Measurements from ENCODE around the gene CMSS1.

Gene CMSS1

GRCh38 chr3:100123112-100123511 is 305.4 kb downstream of the CMSS1 start:
- TF ChIP-seq OSR1 (CRISPR knock-in tag; IDR thresholded peaks at IDR 0.05) (no peak), CSDC2 (CRISPR knock-in tag; IDR thresholded peaks at IDR 0.05) (no peak), ZC3H10 (CRISPR knock-in tag; IDR thresholded peaks at IDR 0.05) (no peak), ZFP30 (CRISPR knock-in tag; IDR thresholded peaks at IDR 0.05) (no peak), PPARA (CRISPR knock-in tag; IDR thresholded peaks at IDR 0.05; ENCODE audit: borderline replicate concordance) (no peak), POU6F1 (CRISPR knock-in tag; IDR thresholded peaks at IDR 0.05; ENCODE audit: borderline replicate concordance, low read depth) (no peak), TSHZ2 (CRISPR knock-in tag; IDR thresholded peaks at IDR 0.05) (no peak), CREB5 (CRISPR knock-in tag; IDR thresholded peaks at IDR 0.05; ENCODE audit: low read depth) (no peak), ZFP3 (CRISPR knock-in tag; IDR thresholded peaks at IDR 0.05) (no peak), RARB (CRISPR knock-in tag; IDR thresholded peaks at IDR 0.05) (no peak), TOX (CRISPR knock-in tag; IDR thresholded peaks at IDR 0.05; ENCODE audit: borderline replicate concordance) (no peak), ISL1 (CRISPR knock-in tag; IDR thresholded peaks at IDR 0.05) (no peak), GLIS3 (CRISPR knock-in tag; IDR thresholded peaks at IDR 0.05) (no peak), CSRNP3 (CRISPR knock-in tag; IDR thresholded peaks at IDR 0.05) (no peak), BACH2 (CRISPR knock-in tag; IDR thresholded peaks at IDR 0.05; ENCODE audit: borderline replicate concordance) (no peak), PATZ1 (CRISPR knock-in tag; IDR thresholded peaks at IDR 0.05; ENCODE audit: borderline replicate concordance) (no peak), ESRRG (CRISPR knock-in tag; IDR thresholded peaks at IDR 0.05) (no peak), ARNTL (CRISPR knock-in tag; IDR thresholded peaks at IDR 0.05; ENCODE audit: borderline replicate concordance, low read depth) (no peak), ZNF70 (CRISPR knock-in tag; IDR thresholded peaks at IDR 0.05) (no peak), ZNF8 (CRISPR knock-in tag; IDR thresholded peaks at IDR 0.05) (no peak)
- ATAC-seq, result no peak

- no peak for ATAC-seq
- TF ChIP-seq TCF4 (CRISPR knock-in tag; IDR thresholded peaks at IDR 0.05; ENCODE audit: borderline replicate concordance), result no peak
- no peak for TF ChIP-seq ESRRG (CRISPR knock-in tag; IDR thresholded peaks at IDR 0.05)
- TF ChIP-seq ZC3H10 (CRISPR knock-in tag; IDR thresholded peaks at IDR 0.05), result no peak
- no peak for TF ChIP-seq ZNF565 (CRISPR knock-in tag; conservative IDR thresholded peaks at IDR 0.05; ENCODE audit: low read depth)
- no peak for TF ChIP-seq CSRNP3 (CRISPR knock-in tag; IDR thresholded peaks at IDR 0.05)
- TF ChIP-seq ZNF70 (CRISPR knock-in tag; IDR thresholded peaks at IDR 0.05), result no peak
- no peak for TF ChIP-seq RARB (CRISPR knock-in tag; IDR thresholded peaks at IDR 0.05)
- no peak for TF ChIP-seq BACH2 (CRISPR knock-in tag; IDR thresholded peaks at IDR 0.05; ENCODE audit: borderline replicate concordance)
- TF ChIP-seq ARNTL (CRISPR knock-in tag; IDR thresholded peaks at IDR 0.05; ENCODE audit: borderline replicate concordance, low read depth), result no peak
- TF ChIP-seq POU6F1 (CRISPR knock-in tag; IDR thresholded peaks at IDR 0.05; ENCODE audit: borderline replicate concordance, low read depth), result no peak
- no peak for TF ChIP-seq GLIS3 (CRISPR knock-in tag; IDR thresholded peaks at IDR 0.05)
- TF ChIP-seq SNAI2 (CRISPR knock-in tag; IDR thresholded peaks at IDR 0.05), result no peak
- TF ChIP-seq PPARA (CRISPR knock-in tag; IDR thresholded peaks at IDR 0.05; ENCODE audit: borderline replicate concordance), result no peak
- TF ChIP-seq OSR1 (CRISPR knock-in tag; IDR thresholded peaks at IDR 0.05), result no peak
- no peak for TF ChIP-seq ZFP30 (CRISPR knock-in tag; IDR thresholded peaks at IDR 0.05)
- TF ChIP-seq PATZ1 (CRISPR knock-in tag; IDR thresholded peaks at IDR 0.05; ENCODE audit: borderline replicate concordance), result no peak
- TF ChIP-seq ZFP3 (CRISPR knock-in tag; IDR thresholded peaks at IDR 0.05), result no peak
Observed at GRCh38 chr3:100124201-100124761, 306.6 kb downstream of the CMSS1 start.

Measured in SK-N-SH treated with all-trans-retinoic acid at 6 μM for 48 hours (cell line).